Neural progenitor cell (in vitro differentiated cells): ENCODE data around the gene SCP2D1. TPM values are rescaled to one million over a fixed set of nuclear protein-coding genes. Genes with fewer than 3 reads are reported as not detected.
"Not testable (repeated sequence)": the region's sequence is repeated elsewhere in the genome, so short reads cannot be mapped to it uniquely, and the experiment has no call there.

Experiments
- DNase-seq: peaks from one replicate; pipeline ENCODE4 v3.0.0-alpha.2; 2016; ENCODE audit warnings: low spot score
- H2AFZ ChIP-seq: fragments of 200-600 bp; sonication (generic); replicated peaks from 2 replicates; pipeline ENCODE4 v1.6.1; 2016; ENCODE audit warnings: antibody characterized with exemption
- H3F3A ChIP-seq: fragments of 200-600 bp; sonication (generic); 2 replicates; pipeline ENCODE4 v1.6.1; 2016; ENCODE audit warnings: antibody characterized with exemption, low read depth
- H3K27ac ChIP-seq: fragments of 200-600 bp; sonication (generic); 2 replicates; pipeline ENCODE4 v1.5.1; 2016; ENCODE audit warnings: mild to moderate bottlenecking
- H3K27me3 ChIP-seq: fragments of 200-600 bp; sonication (generic); 2 replicates; pipeline ENCODE4 v1.6.1; 2016; ENCODE audit warnings: mild to moderate bottlenecking, moderate library complexity
- H3K36me3 ChIP-seq: fragments of 200-600 bp; sonication (generic); 2 replicates; pipeline ENCODE4 v1.5.1; 2016
- H3K4me1 ChIP-seq: fragments of 200-600 bp; sonication (generic); 2 replicates; pipeline ENCODE4 v1.6.1; 2016; ENCODE audit warnings: mixed run types
- H3K4me2 ChIP-seq: fragments of 200-600 bp; sonication (generic); 2 replicates; pipeline ENCODE4 v1.6.1; 2016
- H3K4me3 ChIP-seq: fragments of 200-600 bp; sonication (generic); 2 replicates; pipeline ENCODE4 v1.5.1; 2016
- H3K79me2 ChIP-seq: fragments of 200-600 bp; sonication (generic); 2 replicates; pipeline ENCODE4 v1.6.1; 2016; ENCODE audit warnings: low read depth
- H3K9ac ChIP-seq: fragments of 200-600 bp; sonication (generic); 2 replicates; pipeline ENCODE4 v1.6.1; 2016
- H3K9me3 ChIP-seq: fragments of 200-600 bp; sonication (generic); 2 replicates; pipeline ENCODE4 v1.5.1; 2016; ENCODE audit warnings: low read depth
- H4K20me1 ChIP-seq: fragments of 200-600 bp; sonication (generic); 2 replicates; pipeline ENCODE4 v1.6.1; 2016; ENCODE audit warnings: low read depth
- H3K27ac Mint-ChIP-seq: 3 replicates; pipeline ENCODE4 v1.8.0; 2021; ENCODE audit warnings: mixed read lengths
- H3K27me3 Mint-ChIP-seq: 2 replicates; pipeline ENCODE4 v1.8.0; 2022; ENCODE audit warnings: low read depth, mild to moderate bottlenecking, inconsistent platforms, moderate library complexity, mixed read lengths; ENCODE audit not compliant: insufficient read depth
- H3K36me3 Mint-ChIP-seq: 3 replicates; pipeline ENCODE4 v1.8.0; 2021; ENCODE audit warnings: mixed read lengths
- H3K4me1 Mint-ChIP-seq: 3 replicates; pipeline ENCODE4 v1.8.0; 2021; ENCODE audit warnings: mixed read lengths
- H3K4me3 Mint-ChIP-seq: 3 replicates; pipeline ENCODE4 v1.8.0; 2021; ENCODE audit warnings: mild to moderate bottlenecking, moderate library complexity, mixed read lengths
- H3K9me3 Mint-ChIP-seq: 3 replicates; pipeline ENCODE4 v1.8.0; 2020; ENCODE audit warnings: mixed read lengths
- CTCF ChIP-seq: fragments of 200-600 bp; sonication (generic); IDR thresholded peaks from 2 replicates; pipeline ENCODE4 v1.5.1; 2017; ENCODE audit warnings: antibody characterized with exemption, mild to moderate bottlenecking
- EZH2 ChIP-seq: fragments of 200-600 bp; sonication (generic); IDR thresholded peaks from 2 replicates; pipeline ENCODE4 v1.6.1; 2017; ENCODE audit warnings: antibody characterized with exemption, mild to moderate bottlenecking, moderate library complexity
- EZH2phosphoT487 ChIP-seq: fragments of 200-600 bp; sonication (generic); IDR thresholded peaks from 2 replicates; pipeline ENCODE4 v1.6.1; 2017; ENCODE audit warnings: antibody characterized with exemption
- total RNA-seq: library from RNA; depleted of rRNA; stranded (reverse); fragments of >200 nt; gene quantifications from 2 replicates; pipeline ENCODE4 v1.2.3, GENCODE V29; 2015; ENCODE audit warnings: low replicate concordance

Gene SCP2D1
- total RNA-seq, 1 donor from 2014 or later: not detected

GRCh38 chr20:18780385-18781130, 33.0 kb upstream of the SCP2D1 start:
- Mint-ChIP-seq H3K4me1 (no peaks in the 10 kb centered on the region), H3K36me3 (no peaks in the 10 kb centered on the region), H3K27me3 (peaks cover 6% of the 10 kb centered on the region), H3K9me3 (no peaks in the 10 kb centered on the region), H3K27ac (no peak overlapping the region), H3K4me3 (no peak overlapping the region)
- Histone ChIP-seq H3K9me3 (no peaks in the 10 kb centered on the region), H3K36me3 (no peaks in the 10 kb centered on the region), H3K4me1 (no peaks in the 10 kb centered on the region), H2AFZ (no peak overlapping the region), H3F3A (no peaks in the 10 kb centered on the region), H3K9ac (no peak overlapping the region), H3K27ac (no peak overlapping the region), H3K4me3 (no peak overlapping the region), H3K4me2 (no peak overlapping the region), H3K79me2 (no peaks in the 10 kb centered on the region), H3K27me3 (no peaks in the 10 kb centered on the region), H4K20me1 (no peaks in the 10 kb centered on the region)
- no peak for TF ChIP-seq EZH2
- TF ChIP-seq EZH2phosphoT487: no peak
- no peak for TF ChIP-seq CTCF
- no peak for DNase-seq

- H3K4me3 Mint-ChIP-seq: no peak overlapping the region
- no peak for DNase-seq
- H3K4me1 Mint-ChIP-seq: no peaks in the 10 kb centered on the region
- no peaks in the 10 kb centered on the region for H3K36me3 ChIP-seq
- no peaks in the 10 kb centered on the region for H3K9me3 Mint-ChIP-seq
- no peaks in the 10 kb centered on the region for H3K27me3 ChIP-seq
- no peak overlapping the region for H2AFZ ChIP-seq
- TF ChIP-seq EZH2phosphoT487: no peak
- TF ChIP-seq EZH2: no peak
- TF ChIP-seq CTCF: no peak
- H4K20me1 ChIP-seq: no peaks in the 10 kb centered on the region
- H3K27ac ChIP-seq: no peak overlapping the region
- no peaks in the 10 kb centered on the region for H3K36me3 Mint-ChIP-seq
- H3F3A ChIP-seq: no peaks in the 10 kb centered on the region
- no peaks in the 10 kb centered on the region for H3K79me2 ChIP-seq
- no peak overlapping the region for H3K4me3 ChIP-seq
- no peak overlapping the region for H3K9ac ChIP-seq
- H3K27me3 Mint-ChIP-seq: peaks cover 6% of the 10 kb centered on the region
- no peaks in the 10 kb centered on the region for H3K4me1 ChIP-seq
- no peaks in the 10 kb centered on the region for H3K9me3 ChIP-seq
- no peak overlapping the region for H3K4me2 ChIP-seq
- H3K27ac Mint-ChIP-seq: no peak overlapping the region
These were observed 32.1 kb upstream of the SCP2D1 start for GRCh38 chr20:18781509-18781908.

- Mint-ChIP-seq H3K27me3 (peaks cover 5% of the 10 kb centered on the region), H3K4me3 (no peak overlapping the region), H3K27ac (no peak overlapping the region), H3K9me3 (peaks cover 6% of the 10 kb centered on the region), H3K4me1 (no peaks in the 10 kb centered on the region), H3K36me3 (no peaks in the 10 kb centered on the region)
- Histone ChIP-seq H4K20me1 (no peaks in the 10 kb centered on the region), H3K4me1 (no peaks in the 10 kb centered on the region), H3K27ac (no peak overlapping the region), H3F3A (no peaks in the 10 kb centered on the region), H3K9ac (no peak overlapping the region), H3K36me3 (no peaks in the 10 kb centered on the region), H3K4me2 (no peak overlapping the region), H2AFZ (no peak overlapping the region), H3K9me3 (no peaks in the 10 kb centered on the region), H3K4me3 (no peak overlapping the region), H3K79me2 (no peaks in the 10 kb centered on the region), H3K27me3 (peaks cover 1% of the 10 kb centered on the region)
- no peak for DNase-seq
- TF ChIP-seq EZH2phosphoT487: no peak
- no peak for TF ChIP-seq EZH2
- TF ChIP-seq CTCF: no peak
These were observed 30.1 kb upstream of the SCP2D1 start for GRCh38 chr20:18783385-18783959.

GRCh38 chr20:18787046-18787445, 26.5 kb upstream of the SCP2D1 start:
- H3K4me1 Mint-ChIP-seq, H3K27ac Mint-ChIP-seq, H3K9ac ChIP-seq, H2AFZ ChIP-seq, H3K4me2 ChIP-seq, DNase-seq, H3K4me3 Mint-ChIP-seq, H3K27me3 Mint-ChIP-seq, H4K20me1 ChIP-seq, H3K27ac ChIP-seq, H3K36me3 Mint-ChIP-seq, H3K36me3 ChIP-seq, H3K4me1 ChIP-seq, H3F3A ChIP-seq, H3K9me3 Mint-ChIP-seq, H3K9me3 ChIP-seq, H3K79me2 ChIP-seq, H3K4me3 ChIP-seq: not testable (repeated sequence)
- peaks cover 36% of the 10 kb centered on the region for H3K27me3 ChIP-seq
